NOMO-1 (cell line): ENCODE data around the gene APPL2.

ENCODE experiments used
- DNase-seq, 2 experiments: peaks; one replicate each; lab custom pipeline; 2025; ENCODE audit not compliant: unreplicated experiment in 2 of 2; lab: John Stamatoyannopoulos, UW

APPL2 gene

GRCh38 chr12:105224399-105224798 lies 11.6 kb downstream of the APPL2 start:
- DNase-seq, result no peak

DNA sequence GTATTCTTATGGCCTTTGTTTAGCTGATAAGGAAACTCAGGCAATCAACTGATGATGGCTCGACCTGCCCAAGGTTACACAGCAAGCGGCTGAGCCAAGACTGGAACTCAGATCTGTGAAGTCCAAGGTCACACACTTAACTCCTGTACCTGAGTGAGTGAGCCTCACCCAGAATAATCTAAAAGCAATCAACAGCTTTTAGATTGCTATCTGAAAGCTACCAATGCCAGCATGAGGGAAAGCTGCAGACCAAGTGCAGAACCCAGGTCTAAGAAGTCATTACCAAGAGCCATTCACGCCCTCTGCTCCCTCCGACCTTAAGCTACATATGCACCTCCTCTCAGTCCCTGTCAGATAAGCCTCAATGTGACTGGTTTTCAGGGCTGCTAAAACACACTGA lies 12.1 kb downstream of the APPL2 start:
- no peak for DNase-seq

- DNase-seq, result no peak
Observed at GRCh38 chr12:105223352-105223845, 12.6 kb downstream of the APPL2 start.

DNA sequence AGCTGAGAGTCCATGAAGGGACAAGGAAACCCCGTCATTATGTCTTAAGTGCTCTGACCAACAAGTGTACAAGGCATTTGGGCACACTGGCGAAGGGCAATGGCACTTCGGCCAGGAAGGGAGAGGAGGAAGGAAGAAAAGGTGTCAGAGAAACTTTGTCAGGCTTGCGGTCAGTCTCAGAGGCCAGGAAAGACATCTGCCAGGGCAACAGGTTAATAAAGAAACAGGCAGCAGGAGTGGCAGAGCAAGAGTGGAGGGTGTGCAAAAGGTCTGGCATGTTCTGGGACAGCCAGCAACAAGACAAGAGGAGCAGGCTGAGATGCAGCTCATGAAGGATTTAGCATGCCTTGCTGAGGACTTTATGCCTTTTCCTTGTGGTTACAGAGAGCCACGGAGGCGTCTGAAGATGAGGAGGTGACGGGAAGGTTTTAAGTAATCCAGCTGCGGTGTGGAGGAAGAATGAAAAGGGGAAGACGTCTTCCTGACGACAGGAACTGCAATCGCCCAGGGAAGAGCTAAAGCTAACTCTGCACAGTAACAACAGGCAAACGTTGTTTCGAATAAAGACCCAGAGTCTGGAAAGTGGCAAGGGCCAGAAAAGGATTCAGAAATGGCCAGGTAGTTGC lies 13.1 kb downstream of the APPL2 start:
- DNase-seq, result no peak

DNA sequence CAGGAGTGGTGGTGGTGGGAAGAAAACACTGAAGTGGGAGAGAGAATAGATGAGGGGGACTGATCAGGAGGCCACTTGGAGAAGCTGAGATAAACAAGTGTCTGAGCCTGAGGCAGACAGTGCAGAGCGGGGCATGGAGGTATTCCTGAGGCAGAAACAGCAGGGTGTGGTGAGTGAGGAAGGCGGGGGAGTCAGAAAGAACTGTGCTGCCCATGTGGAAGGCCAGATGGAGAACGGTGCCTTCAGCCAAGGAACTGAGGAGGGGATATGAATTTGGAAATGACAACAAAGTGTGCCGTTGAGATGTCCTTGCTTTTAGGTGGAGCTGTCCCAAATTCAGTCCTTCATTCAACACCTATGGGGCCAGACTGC lies 13.7 kb downstream of the APPL2 start:
- DNase-seq, result no peak

DNA sequence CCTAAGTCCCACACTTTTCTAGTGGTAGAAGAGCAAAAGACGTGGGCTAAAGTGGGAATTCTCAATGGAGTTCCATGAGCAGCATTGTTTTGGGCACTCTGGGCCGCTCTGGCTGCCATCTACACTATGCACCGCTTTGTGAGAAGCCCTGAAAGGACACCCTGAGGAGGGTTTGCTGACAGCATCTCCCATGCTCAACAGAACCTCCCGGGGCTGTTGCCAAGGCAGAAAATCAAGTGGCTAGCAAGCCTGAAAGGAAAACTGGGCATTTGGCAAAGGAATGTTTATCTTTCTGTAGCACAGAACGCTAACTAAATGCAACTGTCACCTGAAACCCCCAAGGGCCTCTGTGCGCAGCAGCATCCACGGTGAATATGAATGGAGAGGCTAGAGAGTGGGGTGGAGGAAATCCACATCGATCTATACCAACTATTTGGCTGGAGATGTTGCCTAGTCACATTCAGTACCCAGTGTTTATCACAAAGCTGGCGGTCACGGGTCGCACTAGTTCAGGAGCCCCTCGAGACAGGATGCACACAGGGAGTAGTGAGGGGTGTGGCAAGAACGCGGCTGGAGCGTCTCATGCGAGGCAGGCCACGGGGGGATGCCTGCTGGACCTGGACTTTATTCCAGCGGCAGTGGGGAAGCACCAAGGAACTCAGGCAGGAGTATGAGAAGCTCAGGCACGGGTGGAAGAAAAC lies 14.2 kb downstream of the APPL2 start:
- DNase-seq, result no peak

- DNase-seq, result no peak
Observed at GRCh38 chr12:105220929-105221290, 15.1 kb downstream of the APPL2 start.

GRCh38 chr12:105220150-105220928 lies 15.6 kb downstream of the APPL2 start:
- DNase-seq, result no peak

DNA sequence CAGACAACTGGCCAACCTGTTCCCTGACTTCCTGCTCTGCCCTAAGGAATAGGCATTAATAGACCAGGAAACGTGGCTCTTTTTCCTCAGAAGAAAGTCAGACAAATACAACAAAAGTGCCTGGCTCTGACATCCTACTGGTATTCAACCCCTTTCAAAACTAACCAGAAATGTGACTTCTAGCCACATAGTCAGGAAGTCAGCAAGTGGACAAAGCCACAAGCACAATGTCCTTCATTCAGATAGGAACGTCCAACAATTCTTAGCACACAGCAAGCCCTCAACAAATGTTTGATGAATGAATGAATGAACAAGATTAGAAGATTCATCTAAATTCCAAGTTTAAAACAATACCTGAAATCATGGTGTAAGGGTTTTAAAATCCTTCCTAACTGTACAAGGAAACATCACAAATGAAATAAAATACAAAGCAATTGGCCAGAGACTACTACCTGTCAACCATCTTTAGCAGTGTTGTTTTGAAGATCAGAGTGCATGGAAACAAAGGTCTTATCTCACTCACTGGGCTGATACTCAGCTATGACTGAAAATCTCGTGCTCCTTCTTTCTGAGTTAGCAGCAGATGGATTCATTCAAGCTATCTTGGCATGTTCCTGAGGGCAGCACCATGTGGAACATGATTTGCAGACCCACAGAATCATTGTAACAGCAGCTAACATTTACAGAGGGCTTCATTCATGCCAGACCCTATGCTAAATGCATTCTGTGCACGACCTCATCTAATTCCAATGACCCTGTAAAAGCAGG lies 16.5 kb downstream of the APPL2 start:
- DNase-seq, result no peak

DNA sequence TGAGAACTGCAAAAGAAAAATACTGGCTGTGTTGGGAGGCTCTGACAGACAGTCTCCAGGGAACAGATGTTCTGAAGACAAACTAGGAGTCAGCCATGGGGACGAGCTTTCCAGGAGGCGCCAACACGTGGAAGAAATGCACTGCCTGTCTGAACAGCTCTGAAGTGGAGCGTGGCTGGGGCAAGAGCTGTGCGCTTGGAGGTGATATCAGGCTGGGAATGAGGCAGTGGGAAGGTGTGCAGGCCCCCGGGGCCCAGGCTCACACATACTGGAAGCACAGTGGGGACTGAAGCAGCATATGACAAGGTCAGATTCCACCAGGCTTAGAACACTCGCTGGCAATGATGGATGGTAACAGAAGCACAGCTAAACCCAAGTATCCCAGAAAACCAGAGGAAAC lies 17.5 kb downstream of the APPL2 start:
- DNase-seq, result no peak

DNA sequence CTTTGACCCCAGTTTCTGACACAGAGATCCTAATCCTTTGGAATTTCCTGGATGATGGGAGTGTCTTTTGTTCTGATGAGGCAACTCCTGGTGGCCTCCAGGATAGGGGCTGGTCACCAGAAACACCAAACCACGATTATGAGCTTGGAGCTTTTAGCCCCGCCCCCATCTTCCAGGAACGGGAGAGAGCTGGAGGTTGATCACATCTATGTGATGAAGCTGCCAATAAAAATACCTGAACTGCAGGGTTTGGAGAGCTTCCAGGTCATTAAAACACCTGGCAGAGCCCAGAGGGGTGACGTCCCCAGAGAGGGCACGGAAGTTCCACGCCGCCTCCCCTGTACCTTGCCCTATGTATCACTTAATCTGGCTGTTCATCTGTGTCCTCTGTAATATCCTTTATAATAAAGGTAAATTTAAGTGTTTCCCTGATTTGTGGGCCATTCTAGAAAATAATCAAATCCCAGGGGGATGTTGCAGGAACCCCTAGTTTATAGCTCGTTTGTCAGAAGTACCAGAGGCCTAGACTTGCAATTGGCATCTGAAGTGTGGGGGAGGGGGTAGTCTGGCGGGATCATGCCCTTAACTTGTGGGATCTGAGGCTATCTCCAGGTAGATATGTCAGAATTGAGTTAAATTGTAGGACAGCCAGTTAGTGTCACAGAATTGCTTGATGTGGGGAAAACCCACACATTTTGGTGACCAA lies 21.2 kb downstream of the APPL2 start:
- DNase-seq, result no peak

- no peak for DNase-seq
Observed at GRCh38 chr12:105214148-105214547, 21.8 kb downstream of the APPL2 start.

DNA sequence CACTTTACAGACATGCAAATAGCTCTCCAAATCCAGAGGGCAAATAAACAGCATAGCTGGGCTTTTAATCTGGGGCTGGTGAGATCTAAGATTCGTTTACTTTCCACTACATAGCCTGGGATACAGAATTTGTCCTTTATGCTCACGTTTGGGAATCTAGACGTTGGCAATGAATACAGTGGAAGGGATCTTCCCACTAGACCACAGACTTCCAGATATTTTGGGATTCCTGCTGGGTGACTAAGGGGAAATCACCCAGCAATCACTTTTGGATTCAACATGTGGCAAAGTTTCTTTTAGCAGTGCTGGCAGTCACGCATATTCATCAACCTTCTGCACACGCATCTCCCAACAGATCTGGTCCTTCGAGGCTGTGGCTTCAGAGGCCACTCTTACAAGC lies 23.5 kb downstream of the APPL2 start:
- no peak for DNase-seq

- no peak for DNase-seq
Observed at GRCh38 chr12:105209091-105209490, 26.9 kb downstream of the APPL2 start.

- no peak for DNase-seq
Observed at GRCh38 chr12:105206686-105207374, 29.1 kb downstream of the APPL2 start.

DNA sequence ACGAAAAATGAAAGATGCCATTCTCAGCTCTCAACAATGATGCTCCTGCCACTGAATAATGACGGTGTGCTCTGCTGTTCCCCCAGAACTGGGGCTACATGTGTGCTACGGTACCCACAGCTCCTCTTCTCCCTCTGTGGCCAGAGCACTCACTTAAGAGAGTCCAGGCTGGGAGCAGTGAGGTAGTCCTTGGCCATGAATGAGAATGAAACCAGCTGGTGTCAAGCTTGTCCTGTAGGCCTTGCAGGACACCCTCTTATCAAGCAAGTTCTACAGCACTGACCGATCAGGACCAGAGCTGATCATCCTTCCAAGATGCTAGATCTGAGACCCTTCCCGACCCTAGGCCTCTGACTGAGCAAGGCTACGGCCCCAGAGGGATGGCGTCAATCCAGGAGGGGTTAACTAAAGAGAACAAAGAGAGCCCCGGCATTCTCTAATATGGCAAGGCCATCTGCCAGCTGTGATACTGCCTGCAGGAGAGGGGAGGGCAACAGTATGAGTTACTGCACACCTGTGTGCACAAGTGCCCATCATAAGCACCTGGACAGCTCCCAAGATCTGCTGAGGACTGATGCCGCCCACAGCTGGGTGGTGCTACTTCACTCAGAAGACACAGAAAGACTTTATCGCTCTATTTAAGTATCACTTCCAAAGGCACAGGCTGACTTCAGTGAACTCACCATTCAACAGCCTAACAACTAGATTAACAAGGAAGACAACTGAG lies 30.5 kb downstream of the APPL2 start:
- no peak for DNase-seq

- no peak for DNase-seq
Observed at GRCh38 chr12:105204916-105205315, 31.1 kb downstream of the APPL2 start.

GRCh38 chr12:105204127-105204526 lies 31.8 kb downstream of the APPL2 start:
- no peak for DNase-seq

GRCh38 chr12:105202202-105202601 lies 33.8 kb downstream of the APPL2 start:
- DNase-seq, result no peak
